GM21360 (cell line): Measurements from ENCODE around the gene RASL10A.

ENCODE experiments used
- ATAC-seq: cut with Tn5 transposase; IDR thresholded peaks from one replicate; pipeline ENCODE4 v1.9.1; 2021; ENCODE audit warnings: mild to moderate bottlenecking, moderate library complexity; ENCODE audit not compliant: unreplicated experiment

Gene RASL10A

GRCh38 chr22:29325356-29325755 lies 9.9 kb upstream of the RASL10A start:
- no peak for ATAC-seq

- no peak for ATAC-seq
Measured at GRCh38 chr22:29323641-29324040, 8.1 kb upstream of the RASL10A start.

- no peak for ATAC-seq
Measured at GRCh38 chr22:29320546-29320945, 5.0 kb upstream of the RASL10A start.

GRCh38 chr22:29319072-29319471 lies 3.6 kb upstream of the RASL10A start:
- ATAC-seq: no peak

GRCh38 chr22:29317827-29318454 lies 2.4 kb upstream of the RASL10A start:
- no peak for ATAC-seq

- ATAC-seq: no peak
Measured at GRCh38 chr22:29316141-29316828, 788 bp upstream of the RASL10A start.

GRCh38 chr22:29314537-29315285 lies 786 bp downstream of the RASL10A start:
- no peak for ATAC-seq

GRCh38 chr22:29313576-29314466 lies 1.7 kb downstream of the RASL10A start:
- no peak for ATAC-seq

- ATAC-seq: no peak
Measured at GRCh38 chr22:29313126-29313575, 2.3 kb downstream of the RASL10A start.

GRCh38 chr22:29312218-29313125 lies 3.0 kb downstream of the RASL10A start:
- ATAC-seq: no peak

GRCh38 chr22:29311464-29312217 lies 3.9 kb downstream of the RASL10A start:
- no peak for ATAC-seq

GRCh38 chr22:29310863-29311339 lies 4.6 kb downstream of the RASL10A start:
- ATAC-seq: no peak

GRCh38 chr22:29310065-29310862 lies 5.2 kb downstream of the RASL10A start:
- ATAC-seq: no peak

GRCh38 chr22:29309332-29310064 lies 6.0 kb downstream of the RASL10A start:
- ATAC-seq: no peak

- ATAC-seq: no peak
Measured at GRCh38 chr22:29308791-29309262, 6.7 kb downstream of the RASL10A start.

GRCh38 chr22:29308148-29308790 lies 7.2 kb downstream of the RASL10A start:
- no peak for ATAC-seq

GRCh38 chr22:29307596-29308147 lies 7.8 kb downstream of the RASL10A start:
- no peak for ATAC-seq
